B cell (primary cell): Measurements from ENCODE around the gene RETREG2. TPM values are rescaled to one million over a fixed set of nuclear protein-coding genes. Genes with fewer than 3 reads are reported as not detected.
A peak's percentile ranks its signal among the peaks of the same experiment; 100 is the strongest.

Source experiments
- ATAC-seq: fragments of 200-7000 bp; cut with Tn5 transposase; one replicate; pipeline ENCODE4 v1.10.0; 2021; ENCODE audit warnings: low read depth, mild to moderate bottlenecking, moderate number of reproducible peaks, moderate library complexity
- CTCF ChIA-PET: fragments of 350-600 bp; sonication (Branson Sonifier 250); formaldehyde crosslinking; loops from one replicate; lab custom pipeline; 2021; ENCODE audit warnings: antibody characterized with exemption, inconsistent platforms; lab: Charles Lee
- POLR2A ChIA-PET: fragments of 350-600 bp; sonication (Branson Sonifier 250); formaldehyde crosslinking; loops from one replicate; lab custom pipeline; 2021; ENCODE audit warnings: antibody characterized with exemption; lab: Charles Lee
- DNase-seq: peaks from one replicate; pipeline ENCODE4 v3.0.0; 2013
- H2AFZ ChIP-seq: 2 replicates; pipeline ENCODE4 v1.6.1; 2012; ENCODE audit warnings: mild to moderate bottlenecking, low read depth, low read length; ENCODE audit not compliant: insufficient read depth, poor library complexity, severe bottlenecking
- H3K27ac ChIP-seq, 2 donors: 1 replicate in 1 of 2; 2 replicates in 1 of 2; pipeline ENCODE4 v1.5.1; 2012 to 2013; ENCODE audit warnings: low read length in 2 of 2, mild to moderate bottlenecking in 2 of 2, moderate library complexity in 1 of 2
- H3K27me3 ChIP-seq, 4 experiments: fragments of 200-600 bp in 1 of 4; sonication (generic) in 1 of 4; replicated peaks in 1 of 4; 1 replicate in 2 of 4; 2 replicates in 2 of 4; pipeline versions ENCODE4 v1.6.1 to v1.7.0; 2013 to 2016; ENCODE audit warnings: low read length in 3 of 4, mild to moderate bottlenecking in 2 of 4, mixed read lengths in 1 of 4, moderate library complexity in 1 of 4; ENCODE audit not compliant: insufficient read depth in 4 of 4, control insufficient read depth in 3 of 4; ENCODE audit errors: control extremely low read depth in 1 of 4
- H3K36me3 ChIP-seq, 2 experiments: replicated peaks in 1 of 2; 1 replicate in 1 of 2; 2 replicates in 1 of 2; pipeline versions ENCODE4 v1.6.1 to v1.7.1; 2013; ENCODE audit warnings: low read length in 1 of 2; ENCODE audit not compliant: insufficient read depth in 2 of 2, control insufficient read depth in 1 of 2; ENCODE audit errors: control extremely low read depth in 1 of 2, extremely low read depth in 1 of 2
- H3K4me1 ChIP-seq, 2 donors: fragments of 200-600 bp in 1 of 2; sonication (generic) in 1 of 2; 1 replicate in 1 of 2; 2 replicates in 1 of 2; pipeline versions ENCODE4 v1.5.1 to v1.6.1; 2013 to 2017; ENCODE audit warnings: low read length in 2 of 2; ENCODE audit not compliant: control insufficient read depth in 2 of 2, insufficient read depth in 2 of 2
- H3K4me2 ChIP-seq: replicated peaks from 2 replicates; pipeline ENCODE3; 2012; ENCODE audit warnings: mild to moderate bottlenecking, low read depth, low read length; ENCODE audit not compliant: poor library complexity, severe bottlenecking
- H3K4me3 ChIP-seq, 5 experiments: fragments of 200-600 bp in 1 of 5; sonication (generic) in 1 of 5; 1 replicate in 3 of 5; 2 replicates in 2 of 5; pipeline versions ENCODE4 v1.5.1 to v1.7.0; 2011 to 2016; ENCODE audit warnings: low read length in 4 of 5, mild to moderate bottlenecking in 4 of 5, low read depth in 2 of 5, control low read depth in 1 of 5, moderate library complexity in 1 of 5; ENCODE audit not compliant: insufficient read depth in 1 of 5; ENCODE audit errors: control extremely low read depth in 1 of 5, extremely low read depth in 1 of 5
- H3K79me2 ChIP-seq: fragments of 200-600 bp; sonication (generic); one replicate; pipeline ENCODE4 v1.6.0; 2016; ENCODE audit warnings: low read length; ENCODE audit not compliant: control insufficient read depth, insufficient read depth
- H3K9ac ChIP-seq: fragments of 200-600 bp; sonication (generic); 2 replicates; pipeline ENCODE4 v1.6.1; 2017; ENCODE audit warnings: mild to moderate bottlenecking, low read length, moderate library complexity
- H3K9me3 ChIP-seq, 3 donors: one replicate each; pipeline versions ENCODE4 v1.6.1 to v1.7.1; 2013; ENCODE audit warnings: low read length in 2 of 3; ENCODE audit not compliant: control insufficient read depth in 2 of 3, insufficient read depth in 1 of 3; ENCODE audit errors: control extremely low read depth in 1 of 3
- H4K20me1 ChIP-seq: 2 replicates; pipeline ENCODE4 v1.6.0; 2012; ENCODE audit warnings: mild to moderate bottlenecking, low read length; ENCODE audit not compliant: insufficient read depth, control insufficient read depth, poor library complexity, severe bottlenecking
- H3K27ac Mint-ChIP-seq: one replicate; pipeline ENCODE4 v1.8.0; 2021; ENCODE audit warnings: mixed read lengths
- H3K27me3 Mint-ChIP-seq: one replicate; pipeline ENCODE4 v1.8.0; 2021; ENCODE audit warnings: mixed read lengths
- H3K4me1 Mint-ChIP-seq: one replicate; pipeline ENCODE4 v1.8.0; 2021; ENCODE audit warnings: mixed read lengths
- H3K4me3 Mint-ChIP-seq: one replicate; pipeline ENCODE4 v1.8.0; 2021; ENCODE audit warnings: mixed read lengths
- H3K9me3 Mint-ChIP-seq: one replicate; pipeline ENCODE4 v1.8.0; 2022; ENCODE audit warnings: mixed read lengths; ENCODE audit not compliant: insufficient read depth
- EZH2 ChIP-seq: IDR thresholded peaks from 2 replicates; pipeline ENCODE4 v1.6.1; 2012; ENCODE audit warnings: borderline replicate concordance, low read depth, mild to moderate bottlenecking, moderate library complexity, low read length; ENCODE audit not compliant: insufficient read depth, poor library complexity, severe bottlenecking
- WGBS: methylation state at CpG from one replicate; pipeline ENCODE4 v1.1.5; 2013; ENCODE audit warnings: missing lambda C conversion rate; ENCODE audit not compliant: insufficient coverage; 5-methylcytosine and 5-hydroxymethylcytosine counted together
- intact Hi-C: fragments of 100-400 bp; cut with micrococcal nuclease; formaldehyde crosslinking; loops from one replicate; pipeline ENCODE4 v1.10.0; 2022
- polyA plus RNA-seq: library from polyadenylated mRNA; depleted of rRNA; stranded (reverse); fragments of >200 nt; gene quantifications from 2 replicates; pipeline ENCODE4 v1.2.3, GENCODE V29; 2012
- total RNA-seq, 2 donors: library from RNA; stranded (reverse); fragments of 120-200 nt in 1 of 2; gene quantifications; 1 replicate in 1 of 2; 2 replicates in 1 of 2; pipeline versions ENCODE4 v1.2.3 to v1.2.4, GENCODE V29; 2013 to 2022
- TF ChIP-seq, protein P1 (sequence below): fragments of 200-600 bp; IDR thresholded peaks from one replicate; pipeline ENCODE4 v1.8.0; 2022; ENCODE audit warnings: antibody characterized with exemption, mild to moderate bottlenecking

The RETREG2 gene
- total and polyA plus RNA-seq, 2 donors (not counting 1 experiment from before 2014, with no cell fraction given) = 46.7 to 102 TPM

- WGBS = 58% methylated on average over 11 of the region's 18 CpGs
- no peak for ATAC-seq
These were observed 31.4 kb downstream of the RETREG2 start for GRCh38 chr2:219209236-219210195.

More at GRCh38 chr2:219209236-219210195, 31.4 kb downstream of the RETREG2 start:
- Histone ChIP-seq H4K20me1 (peaks cover 14% of the 10 kb centered on the region), H3K27me3 (no peaks in the 10 kb centered on the region), H2AFZ (no peak overlapping the region), H3K9ac (no peak overlapping the region), H3K27ac (no peak overlapping the region), H3K4me3 (no peak overlapping the region), H3K9me3 (no peaks in the 10 kb centered on the region), H3K4me1 (peaks cover 16 to 23% of the 10 kb centered on the region in 2 donors), H3K4me2 (no peak overlapping the region), H3K79me2 (peaks cover 6% of the 10 kb centered on the region), H3K36me3 (peaks cover 7 to 24% of the 10 kb centered on the region in 2 experiments)
- ChIA-PET CTCF (interaction anchor here (0.7 to 7.3 kb wide), 5 partner anchors 18 to 85 kb away, joined by 3 to 65 read pairs (median 52); partner anchors contain the start of genes CNPPD1, NHEJ1 and SLC23A3), POLR2A (no interaction called here)
- no peak for TF ChIP-seq EZH2
- TF ChIP-seq, protein P1, sequence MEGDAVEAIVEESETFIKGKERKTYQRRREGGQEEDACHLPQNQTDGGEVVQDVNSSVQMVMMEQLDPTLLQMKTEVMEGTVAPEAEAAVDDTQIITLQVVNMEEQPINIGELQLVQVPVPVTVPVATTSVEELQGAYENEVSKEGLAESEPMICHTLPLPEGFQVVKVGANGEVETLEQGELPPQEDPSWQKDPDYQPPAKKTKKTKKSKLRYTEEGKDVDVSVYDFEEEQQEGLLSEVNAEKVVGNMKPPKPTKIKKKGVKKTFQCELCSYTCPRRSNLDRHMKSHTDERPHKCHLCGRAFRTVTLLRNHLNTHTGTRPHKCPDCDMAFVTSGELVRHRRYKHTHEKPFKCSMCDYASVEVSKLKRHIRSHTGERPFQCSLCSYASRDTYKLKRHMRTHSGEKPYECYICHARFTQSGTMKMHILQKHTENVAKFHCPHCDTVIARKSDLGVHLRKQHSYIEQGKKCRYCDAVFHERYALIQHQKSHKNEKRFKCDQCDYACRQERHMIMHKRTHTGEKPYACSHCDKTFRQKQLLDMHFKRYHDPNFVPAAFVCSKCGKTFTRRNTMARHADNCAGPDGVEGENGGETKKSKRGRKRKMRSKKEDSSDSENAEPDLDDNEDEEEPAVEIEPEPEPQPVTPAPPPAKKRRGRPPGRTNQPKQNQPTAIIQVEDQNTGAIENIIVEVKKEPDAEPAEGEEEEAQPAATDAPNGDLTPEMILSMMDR = no peak
- DNase-seq = no peak
- Mint-ChIP-seq H3K9me3 (no peaks in the 10 kb centered on the region), H3K27me3 (no peaks in the 10 kb centered on the region), H3K27ac (peak overlapping the region; percentile 46), H3K4me1 (peaks cover 28% of the 10 kb centered on the region), H3K4me3 (no peak overlapping the region)
- intact Hi-C loops = no loop called here
